ENCODE measurements around the gene PTPRR.

Gene PTPRR

GRCh38 chr12:70711831-70712230 is 208.7 kb downstream of the PTPRR start:
- DNase-seq (ENCODE audit: extremely low read depth in 1 of 2, low read depth in 1 of 2): no peak

DNA sequence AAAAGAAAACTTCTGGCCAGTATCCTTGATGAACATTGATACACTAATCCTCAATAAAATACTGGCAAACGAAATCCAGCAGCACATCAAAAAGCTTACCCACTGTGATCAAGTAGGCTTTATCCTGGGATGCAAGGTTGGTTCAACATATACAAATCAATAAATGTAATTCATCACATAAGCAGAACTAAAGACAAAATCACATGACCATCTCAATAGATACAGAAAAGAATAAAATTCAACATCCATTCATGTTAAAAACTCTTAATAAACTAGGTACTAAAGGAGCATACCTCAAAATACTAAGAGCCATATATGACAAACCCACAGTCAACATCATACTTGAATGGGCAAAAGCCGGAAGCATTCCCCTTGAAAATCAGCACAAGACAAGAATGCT is 211.5 kb downstream of the PTPRR start:
- no peak for DNase-seq (ENCODE audit: extremely low read depth in 1 of 2, low read depth in 1 of 2)

GRCh38 chr12:70706611-70707010 is 213.9 kb downstream of the PTPRR start:
- no peak for DNase-seq (ENCODE audit: extremely low read depth in 1 of 2, low read depth in 1 of 2)

- DNase-seq (ENCODE audit: extremely low read depth in 1 of 2, low read depth in 1 of 2): no peak
Observed at GRCh38 chr12:70698345-70698744, 222.2 kb downstream of the PTPRR start.

DNA sequence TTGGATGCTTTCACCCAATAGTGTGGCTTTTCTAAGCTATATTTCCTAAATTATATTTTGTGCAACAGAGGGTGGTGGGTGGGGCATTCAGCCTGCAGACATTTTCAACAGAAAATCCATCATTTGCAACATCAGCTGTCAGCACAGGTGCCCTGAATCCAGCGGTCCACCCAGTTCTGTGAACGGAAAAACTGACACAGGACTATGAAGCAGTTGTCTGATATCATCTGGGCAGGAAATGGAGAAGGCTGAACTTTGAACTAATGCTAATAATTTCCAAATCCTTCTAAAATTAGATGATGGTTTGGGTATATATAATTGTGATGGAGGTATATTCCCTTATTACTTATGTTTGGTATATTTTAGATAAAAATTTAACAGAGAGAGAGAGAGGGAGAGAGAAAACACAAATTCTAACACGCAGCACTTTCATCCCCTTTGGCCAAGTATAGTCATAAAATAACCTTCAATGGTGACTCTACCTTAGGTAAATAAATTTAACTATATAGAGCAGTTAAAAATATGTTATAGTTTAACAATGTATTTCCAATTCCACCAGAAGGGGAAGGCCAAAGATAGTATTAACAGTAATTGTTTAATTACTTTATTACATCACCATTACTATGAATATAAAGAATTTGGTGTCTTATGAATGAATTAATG is 225.0 kb downstream of the PTPRR start:
- DNase-seq (ENCODE audit: extremely low read depth in 1 of 2, low read depth in 1 of 2): no peak

DNA sequence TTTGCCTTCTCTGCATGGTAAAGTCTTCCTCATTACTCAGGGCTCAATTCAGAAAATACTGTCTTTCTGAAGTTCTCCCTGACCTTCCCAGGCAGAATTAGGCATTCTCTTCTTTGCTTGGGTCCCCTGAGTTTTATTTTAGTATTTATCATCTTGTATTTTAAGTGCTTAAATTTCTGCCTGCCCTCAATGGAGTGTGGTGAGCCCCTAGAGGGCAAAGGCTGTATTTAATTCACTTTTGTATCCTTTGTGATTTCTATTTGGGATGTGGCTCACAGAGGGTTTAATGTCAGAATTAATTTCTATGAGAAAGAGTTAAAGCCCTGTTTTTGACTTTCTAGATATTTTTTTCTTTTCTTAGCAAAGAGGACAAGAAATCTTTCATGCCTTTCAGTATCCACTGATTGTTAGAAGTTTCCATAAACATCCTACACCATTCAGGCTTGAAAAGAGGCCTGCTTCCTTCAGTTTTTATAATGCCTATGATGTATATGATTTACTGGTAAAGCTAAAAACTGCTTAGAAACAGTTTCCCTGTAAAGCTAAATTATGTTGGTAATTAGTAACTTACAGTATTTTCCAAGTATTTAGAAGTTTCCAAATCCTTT is 227.8 kb downstream of the PTPRR start:
- DNase-seq (ENCODE audit: extremely low read depth in 1 of 2, low read depth in 1 of 2): no peak

- no peak for DNase-seq (ENCODE audit: extremely low read depth in 1 of 2, low read depth in 1 of 2)
Observed at GRCh38 chr12:70691018-70691672, 229.4 kb downstream of the PTPRR start.

GRCh38 chr12:70686907-70687306 is 233.6 kb downstream of the PTPRR start:
- no peak for DNase-seq (ENCODE audit: extremely low read depth in 1 of 2, low read depth in 1 of 2)

GRCh38 chr12:70686299-70686698 is 234.2 kb downstream of the PTPRR start:
- no peak for DNase-seq (ENCODE audit: extremely low read depth in 1 of 2, low read depth in 1 of 2)

- no peak for DNase-seq (ENCODE audit: extremely low read depth in 1 of 2, low read depth in 1 of 2)
Observed at GRCh38 chr12:70683976-70684375, 236.6 kb downstream of the PTPRR start.

DNA sequence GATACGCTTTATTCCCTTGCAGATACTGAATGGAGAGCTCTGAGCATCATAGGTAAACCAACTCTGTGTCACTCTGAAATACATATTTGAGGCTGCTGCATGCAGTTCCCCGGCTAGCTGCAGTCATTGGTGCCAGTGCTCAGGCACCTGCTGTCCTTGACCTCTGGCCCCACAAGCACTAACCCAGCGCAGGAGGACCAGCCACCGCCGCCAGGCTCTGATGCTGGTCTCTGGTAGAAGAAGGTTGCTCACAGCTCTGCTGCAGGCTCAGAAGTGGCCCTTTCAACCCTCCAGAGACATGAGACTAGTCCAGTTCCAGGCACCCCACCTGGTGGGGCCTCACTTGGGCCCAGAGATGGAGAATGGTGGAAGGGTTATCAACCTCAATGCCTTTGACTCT is 248.8 kb downstream of the PTPRR start:
- no peak for DNase-seq (ENCODE audit: extremely low read depth in 1 of 2, low read depth in 1 of 2)

DNA sequence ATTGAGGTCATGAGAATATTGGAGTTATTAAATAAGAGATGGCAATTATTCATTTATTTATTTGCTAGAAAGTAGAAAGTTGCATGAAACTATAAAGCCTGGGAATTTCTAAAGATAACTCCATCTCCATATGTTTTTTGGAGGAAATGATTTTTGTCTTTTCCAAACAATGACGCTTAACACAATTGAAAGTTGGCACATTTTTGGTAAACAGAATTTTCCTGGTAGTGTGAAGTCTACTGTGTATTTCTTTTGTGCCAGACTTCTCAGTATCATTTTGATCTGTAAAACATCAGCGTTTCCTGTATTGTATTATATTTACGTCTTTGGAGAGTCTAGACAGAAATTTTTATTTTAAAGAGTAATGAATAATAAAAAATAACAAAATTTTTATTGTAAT is 249.6 kb downstream of the PTPRR start:
- DNase-seq (ENCODE audit: extremely low read depth in 1 of 2, low read depth in 1 of 2): no peak

- DNase-seq (ENCODE audit: extremely low read depth in 1 of 2, low read depth in 1 of 2): no peak
Observed at GRCh38 chr12:70667253-70667652, 253.3 kb downstream of the PTPRR start.

DNA sequence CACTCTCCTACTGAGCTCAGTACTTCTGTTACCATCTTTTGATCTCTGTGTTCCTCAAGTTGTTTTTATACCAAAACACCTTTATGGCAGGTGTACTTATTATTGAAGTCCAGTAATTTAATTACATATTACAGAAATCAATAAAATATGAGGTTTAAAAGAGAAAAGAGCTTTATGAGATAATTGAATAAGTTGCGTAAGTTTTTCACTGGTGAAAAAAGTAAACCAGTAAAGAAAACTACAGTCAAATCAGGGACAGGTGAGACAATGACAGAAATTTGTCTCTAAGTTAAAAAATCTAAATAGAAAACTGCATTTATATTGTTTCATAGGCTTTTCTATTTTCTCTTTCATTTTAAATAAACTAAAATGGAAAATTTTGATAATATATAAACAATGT is 254.2 kb downstream of the PTPRR start:
- DNase-seq (ENCODE audit: extremely low read depth in 1 of 2, low read depth in 1 of 2): no peak

GRCh38 chr12:70664465-70664881 is 256.1 kb downstream of the PTPRR start:
- DNase-seq (ENCODE audit: extremely low read depth in 1 of 2, low read depth in 1 of 2): no peak

DNA sequence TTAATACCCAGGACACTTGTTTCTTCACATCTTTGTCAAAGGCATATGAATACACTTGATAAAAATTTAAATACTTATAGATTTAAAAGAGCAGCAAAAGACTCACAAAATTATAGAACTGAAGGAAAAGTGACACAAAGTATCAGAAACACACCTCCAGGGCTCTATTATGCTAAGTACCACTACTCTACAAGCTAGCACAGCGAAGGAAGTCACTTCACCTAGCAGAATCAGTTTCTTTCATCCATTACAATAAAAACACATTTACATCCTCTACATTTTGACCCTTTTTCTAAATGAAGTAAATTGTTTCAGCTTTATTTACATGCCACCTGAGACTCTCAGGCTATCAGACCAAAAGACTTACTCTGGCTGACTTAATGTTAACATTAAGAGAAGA is 256.7 kb downstream of the PTPRR start:
- no peak for DNase-seq (ENCODE audit: extremely low read depth in 1 of 2, low read depth in 1 of 2)

DNA sequence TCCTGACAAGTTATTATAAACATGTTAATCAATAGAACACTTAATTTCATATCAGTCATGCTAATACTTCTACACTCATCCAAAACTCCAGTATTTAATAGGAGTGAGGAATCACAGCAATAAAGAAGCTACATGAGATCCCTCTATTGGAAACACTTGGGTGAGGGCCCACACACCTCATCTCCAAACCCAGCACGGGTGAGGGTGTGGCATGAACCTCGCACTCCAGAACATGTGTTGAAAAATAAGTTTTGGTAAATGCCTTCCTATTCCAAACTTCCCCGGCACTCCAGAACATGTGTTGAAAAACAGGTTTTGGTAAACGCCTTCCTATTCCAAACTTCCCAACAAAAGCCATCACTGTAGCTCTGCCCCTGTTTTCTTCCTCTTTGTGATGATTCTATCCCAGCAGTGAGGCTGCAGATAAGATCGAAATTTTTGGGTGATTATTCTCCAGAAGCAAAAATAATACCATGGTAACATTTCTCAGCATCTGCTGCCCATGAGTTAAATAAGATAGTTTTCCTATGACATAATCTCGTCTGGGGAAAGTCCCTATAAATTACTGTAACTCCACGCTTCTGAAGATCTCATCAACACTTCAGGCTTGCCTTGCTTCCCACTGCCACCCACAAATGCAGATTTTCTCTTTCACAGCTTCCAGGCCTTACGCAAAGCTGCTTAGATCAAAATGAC is 258.9 kb downstream of the PTPRR start:
- no peak for DNase-seq (ENCODE audit: extremely low read depth in 1 of 2, low read depth in 1 of 2)

DNA sequence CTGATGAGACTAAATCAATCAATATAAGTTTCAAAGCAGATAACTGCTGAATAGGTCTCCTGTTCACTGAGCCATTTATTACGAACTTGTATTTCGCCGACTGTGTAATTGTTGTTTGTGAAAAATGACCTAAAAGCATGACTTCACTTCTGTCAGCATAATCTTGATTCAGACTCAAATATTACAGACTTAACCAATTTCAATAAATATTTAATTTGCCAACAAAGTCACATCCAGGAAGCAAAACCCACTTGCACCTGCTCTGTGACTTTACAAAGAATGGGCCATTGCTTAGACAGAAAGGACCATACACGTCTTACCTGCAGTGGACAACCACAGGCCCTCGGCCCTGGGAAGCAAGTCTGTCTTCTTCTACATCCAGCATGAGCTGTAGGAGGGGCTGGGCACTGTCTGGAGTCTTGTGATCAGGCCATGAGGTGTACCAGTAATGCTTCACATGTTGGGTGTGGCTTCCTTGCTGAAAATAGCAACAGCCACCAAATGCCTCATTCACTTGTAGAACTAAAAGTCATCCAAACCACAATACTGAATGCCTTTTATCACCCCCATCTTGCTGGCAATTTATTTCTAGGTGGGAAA is 259.8 kb downstream of the PTPRR start:
- DNase-seq (ENCODE audit: extremely low read depth in 1 of 2, low read depth in 1 of 2): no peak

DNA sequence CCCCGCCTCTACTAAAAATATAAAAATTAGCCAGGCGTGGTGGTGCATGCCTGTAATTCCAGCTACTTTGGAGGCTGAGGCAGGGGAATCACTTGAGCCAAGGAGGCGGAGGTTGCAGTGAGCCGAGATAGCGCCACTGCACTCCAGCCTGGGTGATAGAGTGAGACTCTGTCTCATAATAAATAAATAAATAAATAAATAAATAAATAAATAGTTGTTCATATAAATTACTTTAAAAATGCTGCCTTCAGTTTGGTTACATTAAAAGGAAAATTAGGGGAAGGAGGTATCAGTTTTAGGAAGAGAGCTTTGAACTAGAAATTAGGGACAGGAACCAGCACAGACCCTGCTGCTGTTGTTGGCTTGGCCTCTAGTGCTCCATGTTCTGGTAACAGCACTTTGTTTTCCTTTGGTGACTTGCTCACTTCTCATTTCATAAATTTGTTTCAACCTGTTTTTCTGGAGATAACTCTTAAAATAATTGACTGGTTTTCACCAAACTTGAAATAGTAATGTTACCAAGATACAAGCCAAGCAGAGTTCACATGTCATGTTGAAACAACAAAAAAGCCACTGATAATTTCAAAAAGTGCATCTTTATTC is 260.4 kb downstream of the PTPRR start:
- DNase-seq (ENCODE audit: extremely low read depth in 1 of 2, low read depth in 1 of 2): no peak

- no peak for DNase-seq (ENCODE audit: extremely low read depth in 1 of 2, low read depth in 1 of 2)
Observed at GRCh38 chr12:70659077-70659606, 261.4 kb downstream of the PTPRR start.
